Rectal smooth muscle tissue (tissue), 1 donor: ENCODE measurements around the gene BCL3.

ENCODE experiments used
- H3K27ac ChIP-seq: one replicate; pipeline ENCODE4 v1.7.0; 2013; ENCODE audit warnings: low read depth, low read length, inconsistent platforms
- H3K27me3 ChIP-seq: one replicate; pipeline ENCODE4 v1.7.0; 2013; ENCODE audit warnings: low read length; ENCODE audit not compliant: control insufficient read depth, insufficient read depth
- H3K36me3 ChIP-seq: one replicate; pipeline ENCODE4 v1.7.0; 2013; ENCODE audit warnings: low read length; ENCODE audit not compliant: control insufficient read depth, insufficient read depth
- H3K4me1 ChIP-seq: one replicate; pipeline ENCODE4 v1.7.0; 2013; ENCODE audit warnings: low read length; ENCODE audit not compliant: control insufficient read depth, insufficient read depth
- H3K4me3 ChIP-seq: one replicate; pipeline ENCODE4 v1.7.0; 2013; ENCODE audit warnings: low read length
- H3K9ac ChIP-seq: one replicate; pipeline ENCODE4 v1.7.0; 2013; ENCODE audit warnings: low read length

Gene BCL3

GRCh38 chr19:44747739-44748425, 626 bp upstream of the BCL3 start:
- Histone ChIP-seq H3K27me3 (no peaks in the 10 kb centered on the region), H3K36me3 (no peaks in the 10 kb centered on the region), H3K9ac (peak overlapping the region; percentile 7), H3K4me3 (peak overlapping the region; percentile 72), H3K27ac (peak overlapping the region; percentile 91), H3K4me1 (peaks cover 27% of the 10 kb centered on the region)

- peak overlapping the region; percentile 84 for H3K4me3 ChIP-seq
- H3K27me3 ChIP-seq, result no peaks in the 10 kb centered on the region
- H3K36me3 ChIP-seq, result no peaks in the 10 kb centered on the region
- H3K4me1 ChIP-seq, result peaks cover 32% of the 10 kb centered on the region
- peak overlapping the region; percentile 91 for H3K27ac ChIP-seq
- peak overlapping the region; percentile 82 for H3K9ac ChIP-seq
Measured at GRCh38 chr19:44749292-44749691, 784 bp downstream of the BCL3 start.

GRCh38 chr19:44749994-44750393, 1.5 kb downstream of the BCL3 start:
- H3K4me1 ChIP-seq, result peaks cover 34% of the 10 kb centered on the region
- H3K27ac ChIP-seq, result no peak overlapping the region
- H3K36me3 ChIP-seq, result no peaks in the 10 kb centered on the region
- H3K27me3 ChIP-seq, result no peaks in the 10 kb centered on the region
- H3K4me3 ChIP-seq, result peak overlapping the region; percentile 84
- peak overlapping the region; percentile 82 for H3K9ac ChIP-seq

- H3K27me3 ChIP-seq, result no peaks in the 10 kb centered on the region
- peak overlapping the region; percentile 97 for H3K27ac ChIP-seq
- peaks cover 33% of the 10 kb centered on the region for H3K4me1 ChIP-seq
- H3K4me3 ChIP-seq, result peak overlapping the region; percentile 51
- no peak overlapping the region for H3K9ac ChIP-seq
- H3K36me3 ChIP-seq, result peaks cover 3% of the 10 kb centered on the region
Measured at GRCh38 chr19:44752123-44752815, 3.8 kb downstream of the BCL3 start.

- Histone ChIP-seq H3K36me3 (peaks cover 3% of the 10 kb centered on the region), H3K27ac (peak overlapping the region; percentile 97), H3K4me3 (peak overlapping the region; percentile 78), H3K27me3 (no peaks in the 10 kb centered on the region), H3K4me1 (peaks cover 37% of the 10 kb centered on the region), H3K9ac (peak overlapping the region; percentile 47)
Measured at GRCh38 chr19:44752816-44753625, 4.5 kb downstream of the BCL3 start.

- Histone ChIP-seq H3K27me3 (no peaks in the 10 kb centered on the region), H3K36me3 (peaks cover 7% of the 10 kb centered on the region), H3K4me3 (peak overlapping the region; percentile 78), H3K4me1 (peaks cover 37% of the 10 kb centered on the region), H3K9ac (peak overlapping the region; percentile 80), H3K27ac (peak overlapping the region; percentile 97)
Measured at GRCh38 chr19:44753626-44753931, 5.1 kb downstream of the BCL3 start.

- H3K9ac ChIP-seq, result peak overlapping the region; percentile 80
- H3K4me1 ChIP-seq, result peaks cover 37% of the 10 kb centered on the region
- H3K27ac ChIP-seq, result peak overlapping the region; percentile 97
- peak overlapping the region; percentile 78 for H3K4me3 ChIP-seq
- peaks cover 9% of the 10 kb centered on the region for H3K36me3 ChIP-seq
- H3K27me3 ChIP-seq, result no peaks in the 10 kb centered on the region
Measured at GRCh38 chr19:44753932-44754749, 5.6 kb downstream of the BCL3 start.

GRCh38 chr19:44754750-44755080, 6.2 kb downstream of the BCL3 start:
- peak overlapping the region; percentile 97 for H3K27ac ChIP-seq
- H3K36me3 ChIP-seq, result peaks cover 11% of the 10 kb centered on the region
- H3K9ac ChIP-seq, result peak overlapping the region; percentile 2
- H3K4me3 ChIP-seq, result peak overlapping the region; percentile 7
- peaks cover 32% of the 10 kb centered on the region for H3K4me1 ChIP-seq
- H3K27me3 ChIP-seq, result no peaks in the 10 kb centered on the region

GRCh38 chr19:44755219-44755618, 6.7 kb downstream of the BCL3 start:
- Histone ChIP-seq H3K36me3 (peaks cover 15% of the 10 kb centered on the region), H3K4me3 (peak overlapping the region; percentile 7), H3K4me1 (peaks cover 27% of the 10 kb centered on the region), H3K9ac (peak overlapping the region; percentile 2), H3K27me3 (no peaks in the 10 kb centered on the region), H3K27ac (peak overlapping the region; percentile 97)

GRCh38 chr19:44756089-44756562, 7.6 kb downstream of the BCL3 start:
- Histone ChIP-seq H3K36me3 (peaks cover 17% of the 10 kb centered on the region), H3K4me3 (no peak overlapping the region), H3K27me3 (no peaks in the 10 kb centered on the region), H3K27ac (peak overlapping the region; percentile 25), H3K9ac (no peak overlapping the region), H3K4me1 (peaks cover 27% of the 10 kb centered on the region)

GRCh38 chr19:44757057-44757734, 8.7 kb downstream of the BCL3 start:
- Histone ChIP-seq H3K4me3 (peak overlapping the region; percentile 65), H3K27ac (peak overlapping the region; percentile 88), H3K4me1 (peaks cover 27% of the 10 kb centered on the region), H3K9ac (no peak overlapping the region), H3K36me3 (peaks cover 17% of the 10 kb centered on the region), H3K27me3 (no peaks in the 10 kb centered on the region)
